ENCODE data around the gene C16orf78.

The C16orf78 gene

GRCh38 chr16:49348408-49349176 is 25.0 kb upstream of the C16orf78 start:
- peak; percentile 32; the same call in 1 of the 2 replicates for TF ChIP-seq CTCF (IDR thresholded peaks at IDR 0.05; ENCODE audit: borderline replicate concordance, insufficient read depth, low read depth, low read length)
- no peak overlapping the region for H3K4me3 ChIP-seq (ENCODE audit: low read depth, low read length)

- TF ChIP-seq CTCF (IDR thresholded peaks at IDR 0.05; ENCODE audit: borderline replicate concordance, insufficient read depth, low read depth, low read length) = no peak
These were observed 24.0 kb upstream of the C16orf78 start for GRCh38 chr16:49349446-49350168.

GRCh38 chr16:49350265-49351095 is 23.1 kb upstream of the C16orf78 start:
- TF ChIP-seq CTCF (IDR thresholded peaks at IDR 0.05; ENCODE audit: borderline replicate concordance, insufficient read depth, low read depth, low read length) = peak; percentile 86
- H3K4me3 ChIP-seq (ENCODE audit: low read depth, low read length) = no peak overlapping the region

More at GRCh38 chr16:49349446-49350168, 24.0 kb upstream of the C16orf78 start:
- H3K4me3 ChIP-seq (ENCODE audit: low read depth, low read length) = no peak overlapping the region

GRCh38 chr16:49351096-49351487 is 22.5 kb upstream of the C16orf78 start:
- no peak overlapping the region for H3K4me3 ChIP-seq (ENCODE audit: low read depth, low read length)
- TF ChIP-seq CTCF (IDR thresholded peaks at IDR 0.05; ENCODE audit: borderline replicate concordance, insufficient read depth, low read depth, low read length) = no peak

GRCh38 chr16:49352892-49353291 is 20.7 kb upstream of the C16orf78 start:
- H3K4me3 ChIP-seq (ENCODE audit: low read depth, low read length) = no peak overlapping the region
- peak; percentile 62 for TF ChIP-seq CTCF (IDR thresholded peaks at IDR 0.05; ENCODE audit: borderline replicate concordance, insufficient read depth, low read depth, low read length)

GRCh38 chr16:49353680-49354079 is 19.9 kb upstream of the C16orf78 start:
- TF ChIP-seq CTCF (IDR thresholded peaks at IDR 0.05; ENCODE audit: borderline replicate concordance, insufficient read depth, low read depth, low read length) = no peak
- H3K4me3 ChIP-seq (ENCODE audit: low read depth, low read length) = no peak overlapping the region
